CD14-positive monocyte (primary cell): Measurements from ENCODE around the gene NMB. TPM values are rescaled to one million over a fixed set of nuclear protein-coding genes. Genes with fewer than 3 reads are reported as not detected.

Experiments
- DNase-seq, 3 donors: peaks; one replicate each; pipeline ENCODE4 v3.0.0-alpha.2; 2011 to 2022
- H2AFZ ChIP-seq: 2 replicates; pipeline ENCODE4 v1.6.0; 2012; ENCODE audit warnings: mild to moderate bottlenecking, low read depth, low read length, inconsistent platforms; ENCODE audit not compliant: insufficient read depth, poor library complexity, severe bottlenecking
- H3K27ac ChIP-seq, 2 donors: 1 replicate in 1 of 2; 2 replicates in 1 of 2; pipeline ENCODE4 v1.5.1; 2012 to 2013; ENCODE audit warnings: low read length in 2 of 2, control low read depth in 1 of 2, inconsistent platforms in 1 of 2, low read depth in 1 of 2, mild to moderate bottlenecking in 1 of 2
- H3K27me3 ChIP-seq, 2 donors: one replicate each; pipeline versions ENCODE4 v1.6.0 to v1.6.1; 2011 to 2013; ENCODE audit warnings: low read length in 2 of 2; ENCODE audit not compliant: control insufficient read depth in 2 of 2, insufficient read depth in 2 of 2
- H3K36me3 ChIP-seq, 2 donors: replicated peaks in 1 of 2; 1 replicate in 1 of 2; 2 replicates in 1 of 2; pipeline versions ENCODE4 v1.5.1 to v1.6.1; 2012 to 2013; ENCODE audit warnings: low read length in 2 of 2, control low read depth in 1 of 2, inconsistent platforms in 1 of 2, mild to moderate bottlenecking in 1 of 2; ENCODE audit not compliant: insufficient read depth in 2 of 2, control insufficient read depth in 1 of 2
- H3K4me1 ChIP-seq, 2 donors: 1 replicate in 1 of 2; 2 replicates in 1 of 2; pipeline versions ENCODE4 v1.5.1 to v1.6.1; 2012 to 2013; ENCODE audit warnings: low read length in 2 of 2, control low read depth in 1 of 2, inconsistent platforms in 1 of 2, mild to moderate bottlenecking in 1 of 2, moderate library complexity in 1 of 2; ENCODE audit not compliant: insufficient read depth in 2 of 2, control insufficient read depth in 1 of 2
- H3K4me2 ChIP-seq: replicated peaks from 2 replicates; pipeline ENCODE3; 2012; ENCODE audit warnings: low read length, moderate library complexity, mild to moderate bottlenecking; ENCODE audit not compliant: poor library complexity, severe bottlenecking; ENCODE audit errors: extremely low read depth
- H3K4me3 ChIP-seq, 3 experiments: fragments of 200-600 bp in 1 of 3; sonication (generic) in 1 of 3; replicated peaks in 1 of 3; 1 replicate in 2 of 3; 2 replicates in 1 of 3; pipeline ENCODE4 v1.5.1; 2011 to 2013; ENCODE audit warnings: low read length in 3 of 3, mild to moderate bottlenecking in 3 of 3, control low read depth in 2 of 3, low read depth in 2 of 3, inconsistent platforms in 1 of 3, moderate library complexity in 1 of 3
- H3K79me2 ChIP-seq: 2 replicates; pipeline ENCODE4 v1.6.0; 2012; ENCODE audit warnings: mild to moderate bottlenecking, control low read depth, inconsistent platforms, low read length, moderate library complexity; ENCODE audit not compliant: insufficient read depth
- H3K9ac ChIP-seq: 2 replicates; pipeline ENCODE4 v1.6.0; 2017; ENCODE audit warnings: low read length, mild to moderate bottlenecking; ENCODE audit not compliant: insufficient read depth, poor library complexity, severe bottlenecking
- H3K9me3 ChIP-seq, 2 donors: replicated peaks in 1 of 2; 1 replicate in 1 of 2; 2 replicates in 1 of 2; pipeline versions ENCODE4 v1.5.1 to v1.6.1; 2012 to 2013; ENCODE audit warnings: low read length in 2 of 2, control low read depth in 1 of 2; ENCODE audit not compliant: control insufficient read depth in 1 of 2, insufficient read depth in 1 of 2
- H4K20me1 ChIP-seq: 2 replicates; pipeline ENCODE4 v1.6.0; 2012; ENCODE audit warnings: mild to moderate bottlenecking, low read length, control low read depth, moderate library complexity; ENCODE audit not compliant: insufficient read depth
- H3K27ac Mint-ChIP-seq, 7 donors: one replicate each; pipeline ENCODE4 v1.8.0; 2020; ENCODE audit warnings: mild to moderate bottlenecking in 7 of 7, mixed read lengths in 7 of 7, moderate library complexity in 6 of 7, inconsistent platforms in 2 of 7
- H3K27me3 Mint-ChIP-seq, 3 donors: one replicate each; pipeline ENCODE4 v1.8.0; 2021 to 2022; ENCODE audit warnings: low read depth in 3 of 3, mild to moderate bottlenecking in 3 of 3, mixed read lengths in 3 of 3, moderate library complexity in 3 of 3, inconsistent platforms in 1 of 3
- H3K36me3 Mint-ChIP-seq, 2 donors: one replicate each; pipeline ENCODE4 v1.8.0; 2020; ENCODE audit warnings: mixed read lengths in 2 of 2, inconsistent platforms in 1 of 2, mild to moderate bottlenecking in 1 of 2
- H3K4me1 Mint-ChIP-seq: one replicate; pipeline ENCODE4 v1.8.0; 2020; ENCODE audit warnings: mild to moderate bottlenecking, mixed read lengths
- H3K4me3 Mint-ChIP-seq, 2 donors: one replicate each; pipeline ENCODE4 v1.8.0; 2020; ENCODE audit warnings: mild to moderate bottlenecking in 2 of 2, mixed read lengths in 2 of 2, moderate library complexity in 1 of 2
- H3K9me3 Mint-ChIP-seq, 7 donors: one replicate each; pipeline ENCODE4 v1.8.0; 2020 to 2022; ENCODE audit warnings: mixed read lengths in 7 of 7, mild to moderate bottlenecking in 6 of 7, moderate library complexity in 6 of 7, inconsistent platforms in 2 of 7
- CTCF ChIP-seq: fragments of 200-600 bp; IDR thresholded peaks from one replicate; pipeline ENCODE4 v1.8.0; 2022; ENCODE audit warnings: antibody characterized with exemption, mild to moderate bottlenecking
- WGBS: methylation state at CpG from one replicate; pipeline ENCODE4 v1.1.5; 2013; ENCODE audit warnings: missing lambda C conversion rate; ENCODE audit not compliant: insufficient coverage; 5-methylcytosine and 5-hydroxymethylcytosine counted together
- intact Hi-C, 2 donors: fragments of 100-400 bp; cut with micrococcal nuclease; formaldehyde crosslinking; loops; one replicate each; pipeline versions ENCODE4 v1.15.0 to v1.15.1; 2023
- polyA plus RNA-seq, 3 donors: library from polyadenylated mRNA; depleted of rRNA in 1 of 3; unstranded in 2 of 3; stranded (reverse) in 1 of 3; fragments of 300-500 nt in 2 of 3; fragments of >200 nt in 1 of 3; fragmentation: Illumina TruSeq in 2 of 3; gene quantifications; 1 replicate in 2 of 3; 2 replicates in 1 of 3; pipeline ENCODE4 v1.2.3, GENCODE V29; 2012 to 2021

Gene NMB
- polyA plus RNA-seq, 3 donors, result 0.45 to 0.81 (median 0.56) TPM

- intact Hi-C loops, result no loop called here
These were observed 12.0 kb downstream of the NMB start for GRCh38 chr15:84645997-84646396.

DNA sequence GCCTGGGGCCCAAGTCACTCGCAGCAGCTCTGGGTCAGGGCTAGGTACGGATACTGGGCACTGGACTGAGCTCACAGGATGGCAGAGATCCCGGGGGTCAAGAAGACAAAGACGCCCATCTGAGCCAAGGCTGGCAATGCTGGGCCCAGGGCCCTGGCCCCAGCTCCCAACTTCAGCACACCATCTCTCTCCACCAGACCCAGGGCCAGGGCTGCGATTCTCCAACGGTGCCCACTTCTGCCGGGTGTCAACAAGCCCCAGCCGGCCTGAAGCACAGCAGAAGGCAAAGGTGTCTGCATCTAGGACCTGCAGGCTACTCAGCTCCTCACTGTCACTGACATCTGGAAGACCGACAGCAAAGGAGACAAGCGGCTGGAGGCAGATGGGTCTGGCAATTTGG, 12.5 kb downstream of the NMB start:
- intact Hi-C loops, result no loop called here
- H3K9me3 ChIP-seq, result no peaks in the 10 kb centered on the region
- H3K27me3 ChIP-seq, result no peaks in the 10 kb centered on the region
- H3K79me2 ChIP-seq, result peaks cover 5% of the 10 kb centered on the region
- no peak overlapping the region for H3K9ac ChIP-seq
- no peaks in the 10 kb centered on the region for H4K20me1 ChIP-seq
- Mint-ChIP-seq H3K27ac (no peak overlapping the region), H3K4me3 (no peak overlapping the region), H3K9me3 (no peaks in the 10 kb centered on the region), H3K4me1 (peaks cover 12% of the 10 kb centered on the region), H3K27me3 (peaks cover 0 to 2% (median 0%) of the 10 kb centered on the region in 3 donors), H3K36me3 (peaks cover 70 to 95% of the 10 kb centered on the region in 2 donors)
- TF ChIP-seq CTCF, result no peak
- WGBS, result 96% methylated on average over 10 of the region's 10 CpGs
- H2AFZ ChIP-seq, result no peak overlapping the region
- no peak for DNase-seq
- H3K27ac ChIP-seq, result no peak overlapping the region
- peaks cover 8 to 9% of the 10 kb centered on the region in 2 donors for H3K4me1 ChIP-seq
- peaks cover 81 to 99% of the 10 kb centered on the region in 2 donors for H3K36me3 ChIP-seq
- no peak overlapping the region for H3K4me2 ChIP-seq
- no peak overlapping the region for H3K4me3 ChIP-seq

More at GRCh38 chr15:84645997-84646396, 12.0 kb downstream of the NMB start:
- no peak overlapping the region for H3K4me3 Mint-ChIP-seq
- Histone ChIP-seq H2AFZ (no peak overlapping the region), H3K36me3 (peaks cover 79 to 100% of the 10 kb centered on the region in 2 donors), H3K27me3 (no peaks in the 10 kb centered on the region), H3K9ac (no peak overlapping the region), H3K4me1 (peaks cover 8 to 9% of the 10 kb centered on the region in 2 donors), H3K4me2 (no peak overlapping the region), H3K4me3 (no peak overlapping the region), H3K79me2 (peaks cover 5% of the 10 kb centered on the region), H3K9me3 (no peaks in the 10 kb centered on the region), H4K20me1 (no peaks in the 10 kb centered on the region), H3K27ac (no peak overlapping the region)
- no peak overlapping the region for H3K27ac Mint-ChIP-seq
- no peaks in the 10 kb centered on the region for H3K9me3 Mint-ChIP-seq
- TF ChIP-seq CTCF, result no peak
- DNase-seq, result no peak
- WGBS, result 98% methylated on average over 8 of the region's 10 CpGs
- H3K4me1 Mint-ChIP-seq, result peaks cover 12% of the 10 kb centered on the region
- peaks cover 68 to 96% of the 10 kb centered on the region in 2 donors for H3K36me3 Mint-ChIP-seq
- H3K27me3 Mint-ChIP-seq, result peaks cover 0 to 2% (median 0%) of the 10 kb centered on the region in 3 donors
